ENCODE results near the gene LPXN.

Gene LPXN

DNA sequence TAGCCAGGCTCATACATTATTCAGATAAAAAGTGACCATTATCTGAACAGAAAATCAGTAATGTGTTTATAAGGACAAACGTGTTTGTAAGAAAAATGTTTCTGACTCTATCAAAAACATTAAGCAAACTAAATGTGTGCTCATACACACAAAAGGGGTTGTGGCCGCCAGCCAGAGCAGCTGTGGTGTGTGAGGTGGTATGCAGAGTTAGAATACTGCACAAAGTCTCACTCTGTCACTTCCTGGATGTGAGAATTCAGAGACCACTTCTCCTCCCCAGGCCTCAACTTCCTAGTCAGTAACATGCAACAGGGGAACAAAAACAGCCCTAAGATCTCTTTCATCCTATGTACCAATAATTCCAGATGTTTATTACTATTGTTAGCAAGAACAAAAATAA, 77.2 kb downstream of the LPXN start:
- Histone ChIP-seq H4K20me1 (ENCODE audit: insufficient read depth, low read length, poor library complexity, severe bottlenecking) (no peaks in the 10 kb centered on the region), H2AFZ (ENCODE audit: low read length) (peak overlapping the region; percentile 86), H3K36me3 (ENCODE audit: insufficient read depth, low read length) (no peaks in the 10 kb centered on the region), H3K9me3 (ENCODE audit: insufficient read depth, low read depth, low read length) (no peaks in the 10 kb centered on the region), H3K4me3 (ENCODE audit: low read length, poor library complexity, severe bottlenecking) (peak overlapping the region; percentile 14), H3K9me2 (replicated peaks; ENCODE audit: low read depth, low read length) (no peaks in the 10 kb centered on the region), H3F3A (ENCODE audit: low read depth) (no peaks in the 10 kb centered on the region), H3K79me2 (ENCODE audit: insufficient read depth, low read length) (no peaks in the 10 kb centered on the region), H3K9ac (ENCODE audit: low read depth, low read length, poor library complexity, severe bottlenecking) (peak overlapping the region; percentile 33), H3K27me3 (ENCODE audit: insufficient read depth, low read length, poor library complexity, severe bottlenecking) (no peaks in the 10 kb centered on the region), H3K4me2 (ENCODE audit: low read depth, low read length, poor library complexity, severe bottlenecking) (peak overlapping the region; percentile 45), H3K4me1 (ENCODE audit: insufficient read depth, low read length, poor library complexity, severe bottlenecking) (peaks cover 18% of the 10 kb centered on the region)
- TF ChIP-seq EZH2phosphoT487 (IDR thresholded peaks at IDR 0.05; ENCODE audit: borderline replicate concordance) = no peak
- TF ChIP-seq, protein P1, sequence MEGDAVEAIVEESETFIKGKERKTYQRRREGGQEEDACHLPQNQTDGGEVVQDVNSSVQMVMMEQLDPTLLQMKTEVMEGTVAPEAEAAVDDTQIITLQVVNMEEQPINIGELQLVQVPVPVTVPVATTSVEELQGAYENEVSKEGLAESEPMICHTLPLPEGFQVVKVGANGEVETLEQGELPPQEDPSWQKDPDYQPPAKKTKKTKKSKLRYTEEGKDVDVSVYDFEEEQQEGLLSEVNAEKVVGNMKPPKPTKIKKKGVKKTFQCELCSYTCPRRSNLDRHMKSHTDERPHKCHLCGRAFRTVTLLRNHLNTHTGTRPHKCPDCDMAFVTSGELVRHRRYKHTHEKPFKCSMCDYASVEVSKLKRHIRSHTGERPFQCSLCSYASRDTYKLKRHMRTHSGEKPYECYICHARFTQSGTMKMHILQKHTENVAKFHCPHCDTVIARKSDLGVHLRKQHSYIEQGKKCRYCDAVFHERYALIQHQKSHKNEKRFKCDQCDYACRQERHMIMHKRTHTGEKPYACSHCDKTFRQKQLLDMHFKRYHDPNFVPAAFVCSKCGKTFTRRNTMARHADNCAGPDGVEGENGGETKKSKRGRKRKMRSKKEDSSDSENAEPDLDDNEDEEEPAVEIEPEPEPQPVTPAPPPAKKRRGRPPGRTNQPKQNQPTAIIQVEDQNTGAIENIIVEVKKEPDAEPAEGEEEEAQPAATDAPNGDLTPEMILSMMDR (conservative IDR thresholded peaks at IDR 0.05; ENCODE audit: low read length) = no peak

DNA sequence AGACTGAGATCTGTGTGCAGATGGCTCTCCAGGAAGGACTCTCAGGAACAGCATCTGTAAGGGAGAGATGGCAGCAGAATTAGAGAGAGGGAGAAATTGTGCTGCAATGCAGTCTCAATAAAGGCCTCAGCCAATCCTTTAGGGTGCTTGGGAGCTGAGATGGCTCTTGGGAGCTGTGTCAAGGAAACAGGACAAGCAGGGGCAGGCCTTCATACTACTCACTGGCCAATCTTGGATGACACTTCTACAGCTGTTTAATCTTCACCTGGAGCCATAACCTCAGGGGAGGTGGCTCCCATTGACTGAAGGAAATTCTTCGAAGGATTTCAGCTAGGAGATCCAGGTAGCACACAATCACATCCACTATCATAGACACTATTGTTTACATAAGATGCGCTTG, 77.7 kb downstream of the LPXN start:
- Histone ChIP-seq H3K9me3 (ENCODE audit: insufficient read depth, low read depth, low read length) (no peaks in the 10 kb centered on the region), H3F3A (ENCODE audit: low read depth) (no peaks in the 10 kb centered on the region), H3K79me2 (ENCODE audit: insufficient read depth, low read length) (no peaks in the 10 kb centered on the region), H3K36me3 (ENCODE audit: insufficient read depth, low read length) (no peaks in the 10 kb centered on the region), H3K9ac (ENCODE audit: low read depth, low read length, poor library complexity, severe bottlenecking) (peak overlapping the region; percentile 33), H3K9me2 (replicated peaks; ENCODE audit: low read depth, low read length) (no peaks in the 10 kb centered on the region), H3K4me3 (ENCODE audit: low read length, poor library complexity, severe bottlenecking) (peak overlapping the region; percentile 14), H4K20me1 (ENCODE audit: insufficient read depth, low read length, poor library complexity, severe bottlenecking) (no peaks in the 10 kb centered on the region), H3K4me1 (ENCODE audit: insufficient read depth, low read length, poor library complexity, severe bottlenecking) (peaks cover 18% of the 10 kb centered on the region), H3K4me2 (ENCODE audit: low read depth, low read length, poor library complexity, severe bottlenecking) (peak overlapping the region; percentile 45), H3K27me3 (ENCODE audit: insufficient read depth, low read length, poor library complexity, severe bottlenecking) (no peaks in the 10 kb centered on the region), H2AFZ (ENCODE audit: low read length) (peak overlapping the region; percentile 86)
- TF ChIP-seq, protein P1 (conservative IDR thresholded peaks at IDR 0.05; ENCODE audit: low read length) = no peak
- TF ChIP-seq EZH2phosphoT487 (IDR thresholded peaks at IDR 0.05; ENCODE audit: borderline replicate concordance) = no peak

DNA sequence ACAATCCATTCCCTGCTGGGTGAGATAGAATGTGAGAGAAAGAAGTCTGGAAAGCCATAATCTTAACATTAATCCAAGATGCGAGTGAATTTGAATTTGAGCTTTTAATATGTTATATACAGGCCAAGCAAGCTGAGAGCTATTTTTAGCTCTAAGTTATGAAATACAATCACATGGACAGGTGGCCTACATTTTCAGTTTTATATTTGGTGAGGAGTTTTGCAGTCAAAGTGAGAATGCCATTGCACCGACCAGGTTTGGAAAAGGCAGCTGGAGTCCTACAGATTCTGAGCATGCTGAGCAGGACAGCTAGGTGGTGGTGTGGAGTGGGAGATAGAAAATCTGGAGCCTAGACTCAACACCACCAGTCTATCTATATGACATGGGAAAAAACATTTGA, 79.8 kb downstream of the LPXN start:
- H3K4me2 ChIP-seq (ENCODE audit: low read depth, low read length, poor library complexity, severe bottlenecking) = no peak overlapping the region
- H2AFZ ChIP-seq (ENCODE audit: low read length) = no peak overlapping the region
- TF ChIP-seq, protein P1 (conservative IDR thresholded peaks at IDR 0.05; ENCODE audit: low read length) = no peak; the same call in 1 of the 2 replicates
- TF ChIP-seq EZH2phosphoT487 (IDR thresholded peaks at IDR 0.05; ENCODE audit: borderline replicate concordance) = no peak

More for the DNA sequence above, 79.8 kb downstream of the LPXN start:
- no peak overlapping the region for H3K4me3 ChIP-seq (ENCODE audit: low read length, poor library complexity, severe bottlenecking)
- H3K27me3 ChIP-seq (ENCODE audit: insufficient read depth, low read length, poor library complexity, severe bottlenecking) = no peaks in the 10 kb centered on the region
- no peaks in the 10 kb centered on the region for H3K9me3 ChIP-seq (ENCODE audit: insufficient read depth, low read depth, low read length)
- no peaks in the 10 kb centered on the region for H3K79me2 ChIP-seq (ENCODE audit: insufficient read depth, low read length)
- no peak overlapping the region for H3K9ac ChIP-seq (ENCODE audit: low read depth, low read length, poor library complexity, severe bottlenecking)
- peaks cover 18% of the 10 kb centered on the region for H3K4me1 ChIP-seq (ENCODE audit: insufficient read depth, low read length, poor library complexity, severe bottlenecking)
- no peaks in the 10 kb centered on the region for H4K20me1 ChIP-seq (ENCODE audit: insufficient read depth, low read length, poor library complexity, severe bottlenecking)
- no peaks in the 10 kb centered on the region for H3K9me2 ChIP-seq (replicated peaks; ENCODE audit: low read depth, low read length)
- no peaks in the 10 kb centered on the region for H3F3A ChIP-seq (ENCODE audit: low read depth)
- no peaks in the 10 kb centered on the region for H3K36me3 ChIP-seq (ENCODE audit: insufficient read depth, low read length)
